Body of pancreas (tissue), 4 donors: ENCODE measurements around the gene PARG. TPM values are rescaled to one million over a fixed set of nuclear protein-coding genes. Genes with fewer than 3 reads are reported as not detected.
"Not testable (repeated sequence)": the region's sequence is repeated elsewhere in the genome, so short reads cannot be mapped to it uniquely, and the experiment has no call there.

Experiments
- ATAC-seq: fragments of 150-250 bp; one replicate; pipeline ENCODE4 v1.9.1; 2016
- DNase-seq, 4 donors: peaks; one replicate each; pipeline ENCODE4 v3.0.0-alpha.2; 2019
- H3K27ac ChIP-seq, 4 donors: fragments of 200-600 bp; sonication (generic); 1 replicate in 3 of 4; 2 replicates in 1 of 4; pipeline versions ENCODE4 v1.5.1 to v1.6.1; 2016 to 2019; ENCODE audit warnings: mild to moderate bottlenecking in 1 of 4, mixed read lengths in 1 of 4, moderate library complexity in 1 of 4
- H3K27me3 ChIP-seq, 2 donors: fragments of 200-600 bp; sonication (generic); one replicate each; pipeline ENCODE4 v1.6.0; 2016; ENCODE audit warnings: mild to moderate bottlenecking in 1 of 2
- H3K36me3 ChIP-seq, 2 donors: fragments of 200-600 bp; sonication (generic); replicated peaks in 1 of 2; 2 replicates each; pipeline ENCODE4 v1.5.1; 2016; ENCODE audit warnings: low read depth in 2 of 2; ENCODE audit not compliant: insufficient read depth in 1 of 2
- H3K4me1 ChIP-seq: fragments of 200-600 bp; sonication (generic); one replicate; pipeline ENCODE4 v1.6.0; 2016
- H3K4me3 ChIP-seq, 2 donors: fragments of 200-600 bp; sonication (generic); 1 replicate in 1 of 2; 2 replicates in 1 of 2; pipeline ENCODE4 v1.5.1; 2016 to 2019
- H3K9me3 ChIP-seq, 3 donors: fragments of 200-600 bp; sonication (generic); 1 replicate in 2 of 3; 2 replicates in 1 of 3; pipeline ENCODE4 v1.5.1; 2016
- WGBS, 2 donors: methylation state at CpG; one replicate each; pipeline ENCODE4 v1.1.5; 2017; 5-methylcytosine and 5-hydroxymethylcytosine counted together
- intact Hi-C: fragments of 100-400 bp; cut with DNase I; formaldehyde crosslinking; loops from one replicate; pipeline ENCODE4 v1.15.1; 2023
- total RNA-seq, 2 donors: library from RNA; depleted of rRNA; stranded (reverse); fragments of >200 nt; gene quantifications; one replicate each; pipeline ENCODE4 v1.1.0, GENCODE V29; 2016

The PARG gene
- total RNA-seq, 2 donors from 2014 or later = 13.2 to 28.7 TPM

- H3K4me1 ChIP-seq, H3K27me3 ChIP-seq, H3K27ac ChIP-seq, H3K9me3 ChIP-seq, intact Hi-C loops, H3K4me3 ChIP-seq, H3K36me3 ChIP-seq, DNase-seq, ATAC-seq: not testable (repeated sequence)
- 94 to 97% methylated on average over 2 to 3 of the region's 3 CpGs for WGBS, 2 donors
Observed at GRCh38 chr10:49900406-49900805, 41.4 kb downstream of the PARG start.

GRCh38 chr10:49899999-49900398 lies 41.8 kb downstream of the PARG start:
- ATAC-seq, intact Hi-C loops, H3K9me3 ChIP-seq, DNase-seq, H3K27ac ChIP-seq, H3K4me1 ChIP-seq, H3K27me3 ChIP-seq, H3K36me3 ChIP-seq, H3K4me3 ChIP-seq: not testable (repeated sequence)
- 100% methylated on average over 1 of the region's 2 CpGs for WGBS, 2 donors

- H3K4me3 ChIP-seq, H3K36me3 ChIP-seq, intact Hi-C loops, H3K27ac ChIP-seq, H3K27me3 ChIP-seq, H3K9me3 ChIP-seq, H3K4me1 ChIP-seq, ATAC-seq, DNase-seq: not testable (repeated sequence)
- 99 to 100% methylated on average over 5 of the region's 5 CpGs for WGBS, 2 donors
Observed at GRCh38 chr10:49890025-49890424, 51.8 kb downstream of the PARG start.

- H3K27me3 ChIP-seq, H3K4me1 ChIP-seq, H3K36me3 ChIP-seq, ATAC-seq, H3K4me3 ChIP-seq, DNase-seq, H3K27ac ChIP-seq, H3K9me3 ChIP-seq, intact Hi-C loops: not testable (repeated sequence)
- WGBS, 2 donors = 43 to 44% methylated on average over 1 of the region's 3 CpGs
Observed at GRCh38 chr10:49884739-49885331, 57.0 kb downstream of the PARG start.

GRCh38 chr10:49883852-49884251 lies 58.0 kb downstream of the PARG start:
- H3K27ac ChIP-seq, H3K36me3 ChIP-seq, H3K27me3 ChIP-seq, H3K9me3 ChIP-seq, H3K4me3 ChIP-seq, H3K4me1 ChIP-seq, intact Hi-C loops, ATAC-seq: not testable (repeated sequence)
- 100% methylated on average over 1 of the region's 3 CpGs for WGBS, 2 donors
- peak in 3 of 4 donors; percentile 22 to 44 (median 29) for DNase-seq

- H3K4me1 ChIP-seq, DNase-seq, H3K27me3 ChIP-seq, H3K9me3 ChIP-seq, intact Hi-C loops, H3K27ac ChIP-seq, H3K36me3 ChIP-seq, H3K4me3 ChIP-seq, ATAC-seq: not testable (repeated sequence)
- WGBS, 2 donors = 80 to 93% methylated on average over 1 to 3 of the region's 3 CpGs
Observed at GRCh38 chr10:49882327-49882726, 59.5 kb downstream of the PARG start.

GRCh38 chr10:49872740-49873139 lies 69.1 kb downstream of the PARG start:
- H3K27ac ChIP-seq, H3K4me1 ChIP-seq, DNase-seq, H3K27me3 ChIP-seq, intact Hi-C loops, H3K36me3 ChIP-seq, H3K4me3 ChIP-seq, ATAC-seq, H3K9me3 ChIP-seq: not testable (repeated sequence)
- no CpG with 5 or more reads among the region's 3 CpGs for WGBS, 2 donors

- intact Hi-C loops, H3K27me3 ChIP-seq, H3K4me3 ChIP-seq, DNase-seq, H3K9me3 ChIP-seq, H3K27ac ChIP-seq, ATAC-seq, H3K36me3 ChIP-seq, H3K4me1 ChIP-seq: not testable (repeated sequence)
- no CpG with 5 or more reads among the region's 3 CpGs for WGBS, 2 donors
Observed at GRCh38 chr10:49871462-49871861, 70.4 kb downstream of the PARG start.

GRCh38 chr10:49859933-49860332 lies 81.9 kb downstream of the PARG start:
- H3K4me1 ChIP-seq, H3K27me3 ChIP-seq, H3K27ac ChIP-seq, H3K9me3 ChIP-seq, ATAC-seq, H3K36me3 ChIP-seq, H3K4me3 ChIP-seq, intact Hi-C loops, DNase-seq: not testable (repeated sequence)
- 93 to 94% methylated on average over 5 of the region's 5 CpGs for WGBS, 2 donors

- H3K4me3 ChIP-seq, DNase-seq, H3K4me1 ChIP-seq, H3K9me3 ChIP-seq, H3K36me3 ChIP-seq, H3K27ac ChIP-seq, intact Hi-C loops, H3K27me3 ChIP-seq, ATAC-seq: not testable (repeated sequence)
- WGBS, 2 donors = 92 to 100% methylated on average over 1 of the region's 1 CpG
Observed at GRCh38 chr10:49858697-49859382, 83.0 kb downstream of the PARG start.

- DNase-seq, H3K4me1 ChIP-seq, H3K27ac ChIP-seq, H3K9me3 ChIP-seq, H3K4me3 ChIP-seq, ATAC-seq, H3K36me3 ChIP-seq, H3K27me3 ChIP-seq, intact Hi-C loops: not testable (repeated sequence)
- WGBS, 2 donors = 79 to 93% methylated on average over 4 of the region's 4 CpGs
Observed at GRCh38 chr10:49849520-49849919, 92.3 kb downstream of the PARG start.
